ENCODE results near the gene ZFP92. TPM values are rescaled to one million over a fixed set of nuclear protein-coding genes. Genes with fewer than 3 reads are reported as not detected.
"Not testable (repeated sequence)": the region's sequence is repeated elsewhere in the genome, so short reads cannot be mapped to it uniquely, and the experiment has no call there.

ZFP92 gene
- total RNA-seq, 1 experiment from 2014 or later: not detected

GRCh38 chrX:153384390-153384789, 26.9 kb upstream of the ZFP92 start:
- DNase-seq (ENCODE audit: low read depth): no peak
- in situ Hi-C loops (cut with HindIII; ENCODE audit: low pct_unique_long_range_greater_than_20kb, low sequenced_read_pairs): no loop called here

GRCh38 chrX:153384973-153385372, 26.3 kb upstream of the ZFP92 start:
- in situ Hi-C loops (cut with HindIII; ENCODE audit: low pct_unique_long_range_greater_than_20kb, low sequenced_read_pairs): not testable (repeated sequence)

GRCh38 chrX:153386097-153386496, 25.2 kb upstream of the ZFP92 start:
- DNase-seq (ENCODE audit: low read depth): no peak
- in situ Hi-C loops (cut with HindIII; ENCODE audit: low pct_unique_long_range_greater_than_20kb, low sequenced_read_pairs): no loop called here

More at GRCh38 chrX:153384973-153385372, 26.3 kb upstream of the ZFP92 start:
- DNase-seq (ENCODE audit: low read depth): not testable (repeated sequence)

- in situ Hi-C loops (cut with HindIII; ENCODE audit: low pct_unique_long_range_greater_than_20kb, low sequenced_read_pairs): no loop called here
- DNase-seq (ENCODE audit: low read depth): no peak
Observed at GRCh38 chrX:153387345-153387744, 23.9 kb upstream of the ZFP92 start.

- in situ Hi-C loops (cut with HindIII; ENCODE audit: low pct_unique_long_range_greater_than_20kb, low sequenced_read_pairs): no loop called here
- DNase-seq (ENCODE audit: low read depth): no peak
Observed at GRCh38 chrX:153387987-153388721, 23.1 kb upstream of the ZFP92 start.

GRCh38 chrX:153388722-153389459, 22.4 kb upstream of the ZFP92 start:
- DNase-seq (ENCODE audit: low read depth): no peak
- in situ Hi-C loops (cut with HindIII; ENCODE audit: low pct_unique_long_range_greater_than_20kb, low sequenced_read_pairs): no loop called here

GRCh38 chrX:153389460-153389768, 21.9 kb upstream of the ZFP92 start:
- DNase-seq (ENCODE audit: low read depth): not testable (repeated sequence)

GRCh38 chrX:153392642-153393321, 18.5 kb upstream of the ZFP92 start:
- no peak for DNase-seq (ENCODE audit: low read depth)
- in situ Hi-C loops (cut with HindIII; ENCODE audit: low pct_unique_long_range_greater_than_20kb, low sequenced_read_pairs): no loop called here

More at GRCh38 chrX:153389460-153389768, 21.9 kb upstream of the ZFP92 start:
- in situ Hi-C loops (cut with HindIII; ENCODE audit: low pct_unique_long_range_greater_than_20kb, low sequenced_read_pairs): not testable (repeated sequence)

GRCh38 chrX:153394612-153395011, 16.7 kb upstream of the ZFP92 start:
- in situ Hi-C loops (cut with HindIII; ENCODE audit: low pct_unique_long_range_greater_than_20kb, low sequenced_read_pairs): no loop called here
- no peak for DNase-seq (ENCODE audit: low read depth)

GRCh38 chrX:153395613-153396319, 15.5 kb upstream of the ZFP92 start:
- no peak for DNase-seq (ENCODE audit: low read depth)
- in situ Hi-C loops (cut with HindIII; ENCODE audit: low pct_unique_long_range_greater_than_20kb, low sequenced_read_pairs): no loop called here

- DNase-seq (ENCODE audit: low read depth): no peak
- in situ Hi-C loops (cut with HindIII; ENCODE audit: low pct_unique_long_range_greater_than_20kb, low sequenced_read_pairs): no loop called here
Observed at GRCh38 chrX:153396320-153397195, 14.7 kb upstream of the ZFP92 start.

- no peak for DNase-seq (ENCODE audit: low read depth)
- in situ Hi-C loops (cut with HindIII; ENCODE audit: low pct_unique_long_range_greater_than_20kb, low sequenced_read_pairs): no loop called here
Observed at GRCh38 chrX:153397256-153397960, 13.9 kb upstream of the ZFP92 start.

GRCh38 chrX:153398275-153398960, 12.9 kb upstream of the ZFP92 start:
- no peak for DNase-seq (ENCODE audit: low read depth)
- in situ Hi-C loops (cut with HindIII; ENCODE audit: low pct_unique_long_range_greater_than_20kb, low sequenced_read_pairs): no loop called here

- DNase-seq (ENCODE audit: low read depth): no peak
- in situ Hi-C loops (cut with HindIII; ENCODE audit: low pct_unique_long_range_greater_than_20kb, low sequenced_read_pairs): no loop called here
Observed at GRCh38 chrX:153400146-153401132, 10.8 kb upstream of the ZFP92 start.

GRCh38 chrX:153401133-153401764, 10.0 kb upstream of the ZFP92 start, which contains the start of gene PNMA6E:
Gene PNMA6E, minus strand, starts transcription at chrX:153401350. Its CDS starts 2,501 bp downstream, at chrX:153398849.
- DNase-seq (ENCODE audit: low read depth): no peak
- in situ Hi-C loops (cut with HindIII; ENCODE audit: low pct_unique_long_range_greater_than_20kb, low sequenced_read_pairs): no loop called here

Measured in Caki2 (cell line).